NCI-H226 (cell line): ENCODE results near the gene PHYH.
A peak's percentile ranks its signal among the peaks of the same experiment; 100 is the strongest.
"Not testable (repeated sequence)": the region's sequence is repeated elsewhere in the genome, so short reads cannot be mapped to it uniquely, and the experiment has no call there.

Experiments
- DNase-seq: peaks from one replicate; pipeline ENCODE4 v3.0.0-alpha.2; 2015

PHYH gene

GRCh38 chr10:13299437-13300287 is at the start of gene PHYH:
Gene PHYH, minus strand, starts transcription at chr10:13300064. Its CDS starts 22 bp downstream, at chr10:13300042.
- peak; percentile 76 for DNase-seq

- peak; percentile 32 for DNase-seq
Observed at GRCh38 chr10:13348216-13349017, 48.6 kb upstream of the PHYH start, which contains the start of gene SEPHS1. Gene SEPHS1, minus strand, starts transcription at chr10:13348293. Its CDS starts 3,343 bp downstream, at chr10:13344950.

- peak; percentile 62 for DNase-seq
Observed at GRCh38 chr10:13347500-13348156, 47.8 kb upstream of the PHYH start.

GRCh38 chr10:13347043-13347499 is 47.2 kb upstream of the PHYH start:
- DNase-seq = no peak

- no peak for DNase-seq
Observed at GRCh38 chr10:13346283-13347042, 46.6 kb upstream of the PHYH start.

GRCh38 chr10:13340626-13341376 is 40.9 kb upstream of the PHYH start:
- no peak for DNase-seq

GRCh38 chr10:13340068-13340467 is 40.2 kb upstream of the PHYH start:
- DNase-seq = no peak

GRCh38 chr10:13338390-13339110 is 38.7 kb upstream of the PHYH start:
- DNase-seq = no peak

- DNase-seq = no peak
Observed at GRCh38 chr10:13337827-13338196, 37.9 kb upstream of the PHYH start.

GRCh38 chr10:13337128-13337826 is 37.4 kb upstream of the PHYH start:
- DNase-seq = no peak

- DNase-seq = no peak
Observed at GRCh38 chr10:13335881-13336280, 36.0 kb upstream of the PHYH start.

GRCh38 chr10:13334556-13334955 is 34.7 kb upstream of the PHYH start:
- no peak for DNase-seq

- no peak for DNase-seq
Observed at GRCh38 chr10:13331646-13332045, 31.8 kb upstream of the PHYH start.

GRCh38 chr10:13330980-13331379 is 31.1 kb upstream of the PHYH start:
- not testable (repeated sequence) for DNase-seq

GRCh38 chr10:13329565-13329964 is 29.7 kb upstream of the PHYH start:
- DNase-seq = no peak

- DNase-seq = no peak
Observed at GRCh38 chr10:13328613-13329012, 28.7 kb upstream of the PHYH start.

- no peak for DNase-seq
Observed at GRCh38 chr10:13328126-13328525, 28.3 kb upstream of the PHYH start.

- DNase-seq = no peak
Observed at GRCh38 chr10:13327534-13327933, 27.7 kb upstream of the PHYH start.

GRCh38 chr10:13322615-13323148 is 22.8 kb upstream of the PHYH start:
- DNase-seq = no peak

- DNase-seq = no peak
Observed at GRCh38 chr10:13321576-13321975, 21.7 kb upstream of the PHYH start.
